Esophagus muscularis mucosa (tissue), 4 donors: ENCODE measurements around the gene AFAP1. TPM values are rescaled to one million over a fixed set of nuclear protein-coding genes. Genes with fewer than 3 reads are reported as not detected.

Experiments
- DNase-seq: peaks from one replicate; pipeline ENCODE4 v3.0.0-alpha.2; 2017; ENCODE audit errors: extremely low spot score
- H3K27ac ChIP-seq, 4 donors: fragments of 200-600 bp; sonication (generic); replicated peaks in 1 of 4; 1 replicate in 3 of 4; 2 replicates in 1 of 4; pipeline ENCODE4 v1.5.1; 2016 to 2019; ENCODE audit warnings: mild to moderate bottlenecking in 1 of 4
- H3K27me3 ChIP-seq, 4 donors: fragments of 200-600 bp; sonication (generic); one replicate each; pipeline versions ENCODE4 v1.5.1 to v1.6.0; 2016 to 2019
- H3K36me3 ChIP-seq, 4 donors: fragments of 200-600 bp; sonication (generic); one replicate each; pipeline ENCODE4 v1.5.1; 2016 to 2019
- H3K4me1 ChIP-seq, 4 donors: fragments of 200-600 bp; sonication (generic); one replicate each; pipeline ENCODE4 v1.5.1; 2016 to 2019
- H3K4me3 ChIP-seq, 4 donors: fragments of 200-600 bp; sonication (generic); 1 replicate in 2 of 4; 2 replicates in 2 of 4; pipeline ENCODE4 v1.5.1; 2016 to 2019; ENCODE audit warnings: mild to moderate bottlenecking in 4 of 4, moderate library complexity in 1 of 4
- H3K9me3 ChIP-seq, 4 donors: fragments of 200-600 bp; sonication (generic); 1 replicate in 3 of 4; 2 replicates in 1 of 4; pipeline ENCODE4 v1.5.1; 2016 to 2019
- CTCF ChIP-seq, 3 experiments: fragments of 200-600 bp in 2 of 3; fragments of 450-650 bp in 1 of 3; sonication (generic) in 2 of 3; IDR thresholded peaks; one replicate each; pipeline ENCODE4 v1.5.1; 2017 to 2019; ENCODE audit warnings: antibody characterized with exemption in 3 of 3, mild to moderate bottlenecking in 2 of 3, moderate library complexity in 1 of 3
- EP300 ChIP-seq: sonication (generic); formaldehyde crosslinking; IDR thresholded peaks from one replicate; pipeline ENCODE4 v1.6.1; 2017; ENCODE audit warnings: antibody characterized with exemption
- POLR2A ChIP-seq: fragments of 450-650 bp; IDR thresholded peaks from one replicate; pipeline ENCODE4 v1.6.1; 2017; ENCODE audit warnings: antibody characterized with exemption, moderate library complexity, mild to moderate bottlenecking, low read depth
- POLR2AphosphoS5 ChIP-seq, 2 donors: sonication (generic); formaldehyde crosslinking; IDR thresholded peaks; one replicate each; pipeline ENCODE4 v1.6.1; 2017; ENCODE audit warnings: antibody characterized with exemption in 2 of 2
- WGBS: methylation state at CpG from one replicate; pipeline ENCODE4 v1.1.5; 2018; 5-methylcytosine and 5-hydroxymethylcytosine counted together
- intact Hi-C: fragments of 100-400 bp; cut with DNase I; formaldehyde crosslinking; loops from one replicate; pipeline ENCODE4 v1.15.1; 2023
- total RNA-seq, 4 donors: library from RNA; depleted of rRNA; stranded (reverse); fragments of >200 nt; gene quantifications; one replicate each; pipeline versions ENCODE4 v1.1.0 to v1.2.1, GENCODE V29; 2016

Gene AFAP1
- total RNA-seq, 4 donors from 2014 or later: 37.8 to 71.3 (median 50.9) TPM

- WGBS: 96% methylated on average over 7 of the region's 7 CpGs
- DNase-seq: no peak
- intact Hi-C loops: no loop called here
- Histone ChIP-seq H3K36me3 (peaks cover 0 to 54% (median 12%) of the 10 kb centered on the region in 4 donors), H3K27me3 (no peaks in the 10 kb centered on the region), H3K4me1 (peaks cover 5 to 47% (median 44%) of the 10 kb centered on the region in 4 donors), H3K27ac (peak overlapping the region; percentile 32 to 62 (median 51)), H3K9me3 (no peaks in the 10 kb centered on the region), H3K4me3 (no peak overlapping the region)
- TF ChIP-seq CTCF (IDR thresholded peaks at IDR 0.05): no peak
- TF ChIP-seq POLR2A: no peak
- no peak for TF ChIP-seq POLR2AphosphoS5 (IDR thresholded peaks at IDR 0.05)
- TF ChIP-seq EP300: no peak
These were observed 72.5 kb downstream of the AFAP1 start for GRCh38 chr4:7867191-7867590.

GRCh38 chr4:7865533-7865932 is 74.1 kb downstream of the AFAP1 start:
- WGBS: 85% methylated on average over 5 of the region's 5 CpGs
- Histone ChIP-seq H3K4me3 (no peak overlapping the region), H3K27me3 (no peaks in the 10 kb centered on the region), H3K36me3 (peaks cover 0 to 46% (median 12%) of the 10 kb centered on the region in 4 donors), H3K27ac (peak overlapping the region in 1 of 4 donors; percentile 7), H3K9me3 (no peaks in the 10 kb centered on the region), H3K4me1 (peaks cover 9 to 47% (median 43%) of the 10 kb centered on the region in 4 donors)
- TF ChIP-seq POLR2AphosphoS5 (IDR thresholded peaks at IDR 0.05) (no peak), CTCF (IDR thresholded peaks at IDR 0.05) (no peak), EP300 (no peak), POLR2A (no peak)
- no peak for DNase-seq
- intact Hi-C loops: no loop called here

- H3K27me3 ChIP-seq: no peaks in the 10 kb centered on the region
- DNase-seq: no peak
- H3K9me3 ChIP-seq: no peaks in the 10 kb centered on the region
- WGBS: 71% methylated on average over 2 of the region's 2 CpGs
- TF ChIP-seq CTCF (IDR thresholded peaks at IDR 0.05) (no peak), POLR2A (no peak), POLR2AphosphoS5 (IDR thresholded peaks at IDR 0.05) (no peak), EP300 (no peak)
- H3K36me3 ChIP-seq: peaks cover 0 to 38% (median 12%) of the 10 kb centered on the region in 4 donors
- H3K4me1 ChIP-seq: peaks cover 9 to 48% (median 42%) of the 10 kb centered on the region in 4 donors
- H3K27ac ChIP-seq: no peak overlapping the region
- H3K4me3 ChIP-seq: no peak overlapping the region
- intact Hi-C loops: no loop called here
These were observed 75.0 kb downstream of the AFAP1 start for GRCh38 chr4:7864685-7865084.

GRCh38 chr4:7863911-7864681 is 75.6 kb downstream of the AFAP1 start:
- no peak for DNase-seq
- Histone ChIP-seq H3K4me3 (no peak overlapping the region), H3K27ac (peak overlapping the region in 1 of 4 donors; percentile 36), H3K9me3 (no peaks in the 10 kb centered on the region), H3K27me3 (no peaks in the 10 kb centered on the region), H3K4me1 (peaks cover 9 to 54% (median 45%) of the 10 kb centered on the region in 4 donors), H3K36me3 (peaks cover 0 to 37% (median 12%) of the 10 kb centered on the region in 4 donors)
- intact Hi-C loops: no loop called here
- TF ChIP-seq POLR2AphosphoS5 (IDR thresholded peaks at IDR 0.05) (no peak), CTCF (IDR thresholded peaks at IDR 0.05) (no peak), POLR2A (no peak), EP300 (no peak)
- WGBS: 95% methylated on average over 4 of the region's 4 CpGs
